Suprapubic skin (tissue), 3 donors: ENCODE data around the gene MAPRE2.

Experiments used
- CTCF ChIP-seq, 2 donors: fragments of 200-600 bp in 1 of 2; fragments of 450-650 bp in 1 of 2; sonication (generic) in 1 of 2; IDR thresholded peaks; one replicate each; pipeline ENCODE4 v1.5.1; 2016 to 2019; ENCODE audit warnings: antibody characterized with exemption in 2 of 2, mild to moderate bottlenecking in 1 of 2, moderate library complexity in 1 of 2
- POLR2A ChIP-seq, 2 donors: fragments of 450-650 bp; IDR thresholded peaks; one replicate each; pipeline ENCODE4 v1.6.1; 2017; ENCODE audit warnings: antibody characterized with exemption in 2 of 2, mild to moderate bottlenecking in 2 of 2, moderate library complexity in 2 of 2

DNA sequence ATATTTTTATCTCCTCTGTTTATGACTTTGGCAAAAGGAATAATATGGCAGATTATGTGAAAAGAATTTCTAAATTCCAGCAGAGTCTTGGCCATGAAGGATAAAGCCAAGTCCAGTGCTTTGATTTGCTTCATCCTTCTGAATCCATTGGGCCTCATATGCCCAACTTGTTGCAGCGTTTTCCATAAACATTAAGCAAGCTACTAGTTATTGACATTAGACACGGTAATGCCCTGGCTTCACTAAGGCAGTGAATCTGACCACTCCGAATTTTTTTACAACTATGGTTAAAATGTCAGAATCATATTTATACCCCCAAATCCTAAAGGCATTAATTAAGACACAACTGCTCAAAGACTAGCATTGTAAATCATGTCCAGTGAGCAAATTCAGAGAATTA is 79.8 kb downstream of the MAPRE2 start:
- no peak for TF ChIP-seq CTCF (IDR thresholded peaks at IDR 0.05)
- TF ChIP-seq POLR2A (IDR thresholded peaks at IDR 0.05) = no peak
